IPS-NIHi7 (cell line): ENCODE data around the gene IQCE.

ENCODE experiments used
- DNase-seq: peaks from one replicate; pipeline ENCODE4 v3.0.0; 2012; ENCODE audit warnings: mixed read lengths; ENCODE audit errors: extremely low spot score

Gene IQCE

GRCh38 chr7:2646680-2647571 lies 88.1 kb downstream of the IQCE start:
- DNase-seq = peak; percentile 84

- DNase-seq = no peak
These were observed 88.9 kb downstream of the IQCE start for GRCh38 chr7:2647594-2648172.

- DNase-seq = no peak
These were observed 90.5 kb downstream of the IQCE start for GRCh38 chr7:2649139-2649838.

- no peak for DNase-seq
These were observed 91.2 kb downstream of the IQCE start for GRCh38 chr7:2649991-2650390.

- DNase-seq = no peak
These were observed 91.7 kb downstream of the IQCE start for GRCh38 chr7:2650451-2650850.

- DNase-seq = peak; percentile 57
These were observed 92.6 kb downstream of the IQCE start for GRCh38 chr7:2651336-2651735.

GRCh38 chr7:2651847-2652735 lies 93.3 kb downstream of the IQCE start:
- DNase-seq = no peak

- DNase-seq = no peak
These were observed 93.9 kb downstream of the IQCE start for GRCh38 chr7:2652736-2653060.

GRCh38 chr7:2654059-2654458 lies 95.3 kb downstream of the IQCE start:
- DNase-seq = no peak

GRCh38 chr7:2655870-2656614 lies 97.3 kb downstream of the IQCE start:
- DNase-seq = no peak

GRCh38 chr7:2657208-2657607 lies 98.4 kb downstream of the IQCE start:
- no peak for DNase-seq

- no peak for DNase-seq
These were observed 99.3 kb downstream of the IQCE start for GRCh38 chr7:2657920-2658671.

- no peak for DNase-seq
These were observed 100.2 kb downstream of the IQCE start for GRCh38 chr7:2658941-2659340.

GRCh38 chr7:2659556-2660358 lies 101.0 kb downstream of the IQCE start:
- no peak for DNase-seq

- DNase-seq = no peak
These were observed 101.7 kb downstream of the IQCE start for GRCh38 chr7:2660359-2661095.

- DNase-seq = no peak
These were observed 102.3 kb downstream of the IQCE start for GRCh38 chr7:2661096-2661449.

- DNase-seq = no peak
These were observed 103.0 kb downstream of the IQCE start for GRCh38 chr7:2661602-2662272.
